ENCODE data around the gene FAM184A.
"Not testable (repeated sequence)": the region's sequence is repeated elsewhere in the genome, so short reads cannot be mapped to it uniquely, and the experiment has no call there.

FAM184A gene, protein sequence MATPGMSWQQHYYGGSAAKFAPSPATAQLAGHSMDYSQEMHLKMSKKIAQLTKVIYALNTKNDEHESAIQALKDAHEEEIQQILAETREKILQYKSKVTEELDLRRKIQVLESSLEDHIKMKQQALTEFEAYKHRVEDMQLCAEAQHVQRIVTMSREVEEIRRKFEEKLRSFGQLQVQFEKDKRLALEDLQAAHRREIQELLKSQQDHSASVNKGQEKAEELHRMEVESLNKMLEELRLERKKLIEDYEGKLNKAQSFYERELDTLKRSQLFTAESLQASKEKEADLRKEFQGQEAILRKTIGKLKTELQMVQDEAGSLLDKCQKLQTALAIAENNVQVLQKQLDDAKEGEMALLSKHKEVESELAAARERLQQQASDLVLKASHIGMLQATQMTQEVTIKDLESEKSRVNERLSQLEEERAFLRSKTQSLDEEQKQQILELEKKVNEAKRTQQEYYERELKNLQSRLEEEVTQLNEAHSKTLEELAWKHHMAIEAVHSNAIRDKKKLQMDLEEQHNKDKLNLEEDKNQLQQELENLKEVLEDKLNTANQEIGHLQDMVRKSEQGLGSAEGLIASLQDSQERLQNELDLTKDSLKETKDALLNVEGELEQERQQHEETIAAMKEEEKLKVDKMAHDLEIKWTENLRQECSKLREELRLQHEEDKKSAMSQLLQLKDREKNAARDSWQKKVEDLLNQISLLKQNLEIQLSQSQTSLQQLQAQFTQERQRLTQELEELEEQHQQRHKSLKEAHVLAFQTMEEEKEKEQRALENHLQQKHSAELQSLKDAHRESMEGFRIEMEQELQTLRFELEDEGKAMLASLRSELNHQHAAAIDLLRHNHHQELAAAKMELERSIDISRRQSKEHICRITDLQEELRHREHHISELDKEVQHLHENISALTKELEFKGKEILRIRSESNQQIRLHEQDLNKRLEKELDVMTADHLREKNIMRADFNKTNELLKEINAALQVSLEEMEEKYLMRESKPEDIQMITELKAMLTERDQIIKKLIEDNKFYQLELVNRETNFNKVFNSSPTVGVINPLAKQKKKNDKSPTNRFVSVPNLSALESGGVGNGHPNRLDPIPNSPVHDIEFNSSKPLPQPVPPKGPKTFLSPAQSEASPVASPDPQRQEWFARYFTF

DNA sequence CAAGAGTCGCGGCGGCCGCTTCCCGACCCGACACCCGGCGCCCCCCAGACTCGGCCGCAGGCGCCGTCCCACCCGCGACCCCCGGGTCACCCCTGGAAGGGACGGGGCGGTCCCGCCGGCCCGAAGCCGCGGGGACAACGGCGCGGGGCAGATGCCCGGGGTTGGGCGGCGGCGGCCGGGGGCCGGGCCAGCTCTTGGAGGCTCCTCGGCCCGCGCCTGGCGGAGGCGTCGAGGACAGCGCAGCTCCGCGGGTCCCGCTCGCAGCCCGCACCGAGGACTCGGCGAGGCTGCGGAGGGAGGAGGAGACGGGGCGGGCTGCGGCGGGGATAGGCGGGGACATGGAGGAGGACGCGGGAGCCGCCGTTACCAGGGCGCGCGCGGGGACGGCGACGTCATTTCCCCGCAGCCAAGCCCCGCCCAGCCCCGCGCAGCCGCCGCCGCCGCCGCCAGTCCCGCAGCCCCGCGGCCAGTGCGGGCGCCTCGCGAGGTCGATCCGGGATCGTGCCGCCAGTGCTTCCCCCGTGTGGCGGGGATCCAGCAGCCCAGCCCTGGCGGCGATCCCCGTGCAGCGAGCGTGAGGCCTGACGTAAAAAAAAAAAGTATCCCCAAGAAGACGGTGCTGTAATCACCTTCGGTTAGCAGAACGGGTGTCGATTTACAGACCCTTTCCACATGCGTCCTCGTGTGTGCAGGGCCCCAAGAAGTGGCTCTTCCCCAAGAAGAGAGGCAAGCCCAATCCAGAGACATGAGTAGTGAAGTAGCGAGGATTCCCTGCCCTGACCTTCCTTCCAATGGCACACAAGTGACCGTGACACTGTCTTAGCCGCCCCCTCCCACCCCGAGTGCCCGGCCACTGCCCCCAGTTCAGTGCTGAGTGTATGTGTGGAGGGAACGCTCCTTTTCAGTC lies at the start of gene FAM184A:
FAM184A (minus strand) TSS at position 289 of the 907 bp plus-strand sequence. CDS start 365 bp downstream, outside the sequence.
- DNase-seq = peak; percentile 71

- DNase-seq = no peak
Measured at GRCh38 chr6:119127627-119128026, 49.2 kb upstream of the FAM184A start.

- DNase-seq = no peak
Measured at GRCh38 chr6:119126826-119127225, 48.4 kb upstream of the FAM184A start.

DNA sequence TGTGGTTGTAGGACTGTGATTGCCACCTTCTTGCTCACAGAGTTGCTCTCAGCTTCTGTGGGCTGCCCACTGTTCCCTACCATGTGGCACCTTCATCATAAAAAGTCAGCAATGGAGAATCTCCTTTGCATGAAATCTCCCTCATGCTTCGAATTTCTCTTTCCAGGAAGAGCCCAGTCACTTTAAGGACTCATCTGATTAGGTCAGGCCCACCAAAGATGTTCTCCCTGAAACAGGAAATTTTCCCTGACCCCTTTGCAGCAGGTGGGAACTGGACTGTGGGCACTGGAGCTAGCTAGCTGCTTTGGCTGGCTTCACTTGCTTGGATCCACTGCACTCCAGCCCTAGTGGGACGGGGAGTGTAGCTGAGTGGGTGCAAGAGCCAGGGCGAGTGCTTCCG lies 47.7 kb upstream of the FAM184A start:
- DNase-seq = no peak

- DNase-seq = no peak
Measured at GRCh38 chr6:119125576-119125975, 47.1 kb upstream of the FAM184A start.

- peak; percentile 7 for DNase-seq
Measured at GRCh38 chr6:119124079-119124824, 45.8 kb upstream of the FAM184A start.

DNA sequence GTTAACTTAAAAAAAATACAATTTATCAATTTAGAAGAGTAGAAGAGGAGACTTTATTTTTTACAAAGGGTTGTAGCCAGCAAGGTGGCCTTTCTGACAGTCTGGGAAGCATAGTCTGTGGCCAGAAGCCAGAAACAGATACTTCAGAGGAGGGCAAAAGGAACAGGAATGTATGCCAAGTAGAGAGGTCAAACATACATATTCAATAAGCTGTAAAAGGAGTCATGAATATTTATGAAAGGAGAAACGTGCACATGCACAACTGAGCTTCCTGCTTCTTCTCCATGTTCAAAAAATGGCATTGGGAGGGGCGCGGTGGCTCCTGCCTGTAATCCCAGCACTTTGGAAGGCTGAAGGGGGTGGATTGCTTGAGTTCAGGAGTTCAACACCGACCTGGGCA lies 43.9 kb upstream of the FAM184A start:
- no peak for DNase-seq

DNA sequence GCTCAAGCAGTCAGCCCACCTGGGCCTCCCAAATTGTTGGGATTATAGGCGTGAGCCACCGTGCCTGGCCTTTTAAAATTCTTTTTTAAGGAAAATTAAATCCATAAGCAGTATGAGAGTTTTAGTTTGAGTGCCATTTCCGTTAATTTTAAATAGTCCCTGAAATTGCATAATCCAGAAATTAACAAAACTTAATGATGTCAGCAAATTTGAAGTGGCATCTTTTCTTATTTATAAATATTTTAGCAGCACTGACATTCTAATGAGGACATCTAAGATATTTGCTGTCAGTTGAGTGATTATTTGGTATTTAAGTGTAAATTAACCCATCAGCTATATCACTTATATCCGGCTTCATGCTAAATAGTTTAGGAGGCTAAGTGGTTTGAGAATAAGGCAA lies 42.9 kb upstream of the FAM184A start:
- DNase-seq = no peak

DNA sequence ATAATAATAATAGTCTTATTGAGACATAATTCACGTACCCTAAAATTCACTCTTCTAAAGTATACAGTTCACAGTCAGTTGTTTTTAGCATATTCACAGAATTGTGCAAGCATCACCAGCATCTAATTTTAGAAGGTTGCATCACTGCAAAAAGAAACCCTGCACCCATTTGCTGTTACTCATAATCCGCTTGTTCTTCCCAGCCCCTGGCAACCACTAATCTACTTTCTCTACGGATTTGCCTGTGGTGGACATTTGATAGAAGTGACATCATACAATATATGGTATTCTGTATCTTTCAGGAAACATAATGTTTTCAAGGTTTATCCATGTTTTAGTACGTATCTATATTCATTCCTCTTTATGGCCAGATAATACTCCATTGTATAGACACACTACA lies 41.5 kb upstream of the FAM184A start:
- no peak for DNase-seq

- DNase-seq = not testable (repeated sequence)
Measured at GRCh38 chr6:119119062-119119461, 40.6 kb upstream of the FAM184A start.

DNA sequence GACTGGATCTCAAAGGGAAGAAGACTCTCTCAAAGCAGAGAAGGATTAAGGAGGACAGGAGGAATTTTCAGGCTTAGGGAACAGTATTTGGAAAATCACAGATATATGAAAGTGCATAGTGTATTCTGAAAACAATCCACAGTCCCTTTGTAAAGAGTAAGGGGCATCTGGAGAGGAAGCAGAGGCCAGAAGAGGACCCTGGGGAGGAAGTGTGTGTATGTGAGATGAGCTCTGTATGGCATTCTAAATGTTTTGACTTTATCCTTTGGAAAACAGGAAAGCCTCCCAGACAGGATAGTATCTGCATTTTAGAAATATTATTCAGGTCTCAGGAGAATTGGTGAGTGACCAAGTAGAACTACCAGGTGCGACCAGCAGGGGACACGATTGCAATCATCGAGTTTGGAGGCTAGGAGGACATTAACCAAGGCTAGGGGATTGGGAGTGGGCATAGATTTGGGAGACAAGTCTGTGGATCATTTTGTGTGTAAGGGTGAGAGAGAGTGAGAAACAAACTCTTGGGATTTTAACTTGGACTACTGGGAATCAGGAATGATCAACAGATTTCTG lies 38.3 kb upstream of the FAM184A start:
- no peak for DNase-seq

- no peak for DNase-seq
Measured at GRCh38 chr6:119113961-119114360, 35.5 kb upstream of the FAM184A start.

DNA sequence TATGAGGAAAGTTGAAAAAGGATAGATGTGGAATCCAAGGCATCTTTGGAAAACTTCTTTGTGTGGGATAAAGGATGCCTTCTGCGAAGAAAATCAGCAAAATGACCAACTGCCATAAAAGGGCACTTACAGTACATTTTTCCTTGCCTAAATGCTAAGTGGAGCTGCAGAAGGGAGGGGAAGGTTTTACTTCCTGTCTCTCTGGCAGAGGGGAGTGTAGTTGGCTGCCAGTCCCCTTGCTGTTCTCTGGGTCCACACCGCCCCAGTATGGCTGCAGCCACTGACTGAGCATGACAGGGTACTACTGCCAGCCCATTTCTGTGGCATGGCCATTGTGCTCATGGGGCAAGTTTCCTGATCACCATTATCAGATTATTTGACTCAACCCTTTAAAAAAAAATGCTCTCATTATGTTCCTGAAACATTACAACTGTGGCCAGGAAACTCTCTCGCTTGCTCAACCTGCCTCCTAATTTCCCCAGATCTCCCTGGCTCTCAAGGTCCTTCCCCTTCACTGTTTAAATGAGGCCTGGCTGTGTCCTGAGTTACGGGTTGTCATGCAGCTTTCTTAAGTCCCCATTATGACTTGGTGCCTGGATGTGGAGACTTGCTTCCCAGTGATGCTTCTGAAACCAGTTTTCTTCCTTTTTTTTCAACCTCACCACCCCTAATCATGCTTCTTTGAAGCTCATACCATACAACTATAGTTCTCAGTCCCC lies 34.5 kb upstream of the FAM184A start:
- no peak for DNase-seq

GRCh38 chr6:119110601-119111548 lies 32.4 kb upstream of the FAM184A start:
- peak; percentile 63 for DNase-seq

DNA sequence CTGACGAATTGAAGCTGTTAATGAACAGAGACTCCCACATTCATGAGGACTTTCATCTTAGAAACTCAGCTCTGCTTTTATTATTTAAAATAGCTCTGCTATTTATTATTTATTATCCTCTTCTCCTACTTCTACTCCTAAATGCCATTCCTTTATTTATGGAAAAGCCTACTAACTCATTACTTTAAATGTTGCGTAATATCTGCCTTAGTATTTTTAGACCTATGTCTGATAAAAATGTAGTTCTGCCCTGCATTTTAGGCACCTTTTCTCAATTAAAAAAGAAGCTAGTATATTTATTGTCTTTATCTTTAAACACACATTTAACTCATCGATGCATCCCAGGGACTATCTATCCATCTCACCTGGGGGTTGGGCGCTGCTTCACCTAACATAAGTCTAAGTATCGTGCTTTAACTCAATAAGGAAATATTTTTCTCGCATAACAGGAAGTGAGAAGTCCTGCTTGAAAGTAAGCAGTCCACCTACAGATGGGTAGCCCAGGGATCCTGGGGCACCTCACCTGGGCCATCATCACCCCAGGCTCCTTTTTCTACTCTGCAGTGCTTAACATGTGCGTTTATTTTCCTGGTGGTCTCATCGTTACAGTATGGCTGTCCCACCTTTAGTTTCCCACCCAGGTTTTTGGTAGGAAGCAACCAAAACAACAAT lies 31.3 kb upstream of the FAM184A start:
- DNase-seq = no peak

- peak; percentile 69 for DNase-seq
Measured at GRCh38 chr6:119108076-119108475, 29.6 kb upstream of the FAM184A start.

- no peak for DNase-seq
Measured at GRCh38 chr6:119105282-119105681, 26.8 kb upstream of the FAM184A start.

DNA sequence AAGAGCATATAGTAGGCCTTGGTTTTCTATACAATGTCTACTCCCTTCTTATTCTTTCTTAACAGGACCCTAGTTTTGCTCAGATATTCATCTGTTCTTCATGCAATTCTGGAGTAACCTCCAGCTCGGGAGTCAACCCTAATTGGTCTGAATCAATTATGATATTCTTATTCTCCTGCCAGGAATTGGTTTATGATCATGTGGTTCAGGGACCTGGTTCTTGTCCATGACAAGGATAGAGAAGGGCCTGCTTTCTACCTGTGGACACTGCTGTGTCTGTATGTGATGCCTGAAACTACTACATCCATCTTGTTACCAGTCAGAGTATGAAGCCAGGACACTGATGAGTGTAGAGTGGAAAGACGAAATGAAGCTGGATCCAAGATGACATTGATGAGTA lies 24.4 kb upstream of the FAM184A start:
- no peak for DNase-seq

- DNase-seq = no peak
Measured at GRCh38 chr6:119100115-119100514, 21.7 kb upstream of the FAM184A start.

Measured in DMS53 (cell line).